Measurements from ENCODE around the gene NAT14. TPM values are rescaled to one million over a fixed set of nuclear protein-coding genes. Genes with fewer than 3 reads are reported as not detected.

NAT14 gene
- total and polyA plus RNA-seq, 4 experiments from 2014 or later = 2.6 to 3.2 (median 2.9) TPM

GRCh38 chr19:55504252-55504603 lies 19.2 kb downstream of the NAT14 start:
- POLR2A ChIA-PET (ENCODE audit: partially characterized antibody) = interaction anchor here (1.0 to 3.2 kb wide), 13 partner anchors 13 to 363 kb away, joined by 3 to 17 read pairs (median 4); partner anchors contain the start of genes FIZ1, ISOC2, UBE2S and ZNF524
- H3K9me3 Mint-ChIP-seq = no peaks in the 10 kb centered on the region
- CTCF ChIA-PET (ENCODE audit: partially characterized antibody) = interaction anchor here (0.7 to 4.3 kb wide), 56 partner anchors 8 to 851 kb away, joined by 3 to 111 read pairs (median 4); partner anchors contain the start of genes HSPBP1, ISOC2, NAT14 and RDH13
- intact Hi-C loops (cut with micrococcal nuclease) = loop anchor here (2.0 kb wide), 2 partner anchors 43 to 211 kb away; partner anchors contain the start of gene ISOC2
- DNase-seq = no peak
- peaks cover 4% of the 10 kb centered on the region for H3K4me1 ChIP-seq (ENCODE audit: insufficient read depth, low read length)
- H3K36me3 Mint-ChIP-seq = no peaks in the 10 kb centered on the region
- no peaks in the 10 kb centered on the region for H3K9me3 ChIP-seq (ENCODE audit: control insufficient read depth in 1 of 2, low read length in 2 of 2)
- peaks cover 5 to 13% (median 10%) of the 10 kb centered on the region in 4 donors for H3K4me1 Mint-ChIP-seq
- H3K27ac Mint-ChIP-seq = peak overlapping the region in 2 of 7 donors; percentile 55 to 75
- no peaks in the 10 kb centered on the region for H3K36me3 ChIP-seq (ENCODE audit: insufficient read depth, low read length)
- H3K27me3 ChIP-seq (ENCODE audit: insufficient read depth, low read length) = no peaks in the 10 kb centered on the region
- H3K4me3 Mint-ChIP-seq = peak overlapping the region in 5 of 8 donors; percentile 35 to 85 (median 81)
- no peak overlapping the region for H3K27ac ChIP-seq (ENCODE audit: low read depth, low read length)
- H3K27me3 Mint-ChIP-seq = peaks cover 7 to 10% of the 10 kb centered on the region in 2 donors
- H3K4me3 ChIP-seq (ENCODE audit: low read length in 2 of 2) = peak overlapping the region in 1 of 2 donors; percentile 73

GRCh38 chr19:55504981-55505380 lies 20.0 kb downstream of the NAT14 start:
- Mint-ChIP-seq H3K27ac (peak overlapping the region in 1 of 7 donors; percentile 75), H3K9me3 (no peaks in the 10 kb centered on the region), H3K27me3 (peaks cover 9 to 10% of the 10 kb centered on the region in 2 donors), H3K4me3 (no peak overlapping the region), H3K36me3 (no peaks in the 10 kb centered on the region), H3K4me1 (peaks cover 3 to 13% (median 10%) of the 10 kb centered on the region in 4 donors)
- Histone ChIP-seq H3K4me1 (ENCODE audit: insufficient read depth, low read length) (peaks cover 4% of the 10 kb centered on the region), H3K9me3 (ENCODE audit: control insufficient read depth in 1 of 2, low read length in 2 of 2) (no peaks in the 10 kb centered on the region), H3K27ac (ENCODE audit: low read depth, low read length) (no peak overlapping the region), H3K36me3 (ENCODE audit: insufficient read depth, low read length) (no peaks in the 10 kb centered on the region), H3K27me3 (ENCODE audit: insufficient read depth, low read length) (no peaks in the 10 kb centered on the region), H3K4me3 (ENCODE audit: low read length in 2 of 2) (no peak overlapping the region)
- ChIA-PET POLR2A (ENCODE audit: partially characterized antibody) (interaction anchor here (2.2 to 3.2 kb wide), 2 partner anchors 28 to 127 kb away, joined by 13 to 17 read pairs; partner anchors contain the start of gene ZNF628), CTCF (ENCODE audit: partially characterized antibody) (interaction anchor here (0.9 to 4.3 kb wide), 17 partner anchors 9 to 442 kb away, joined by 3 to 111 read pairs (median 10); partner anchors contain the start of genes RDH13, SSC5D, ZNF628 and ZNF865)
- intact Hi-C loops (cut with micrococcal nuclease) = loop anchor here (2.0 kb wide), 2 partner anchors 44 to 212 kb away; partner anchors contain the start of gene ISOC2
- DNase-seq = no peak

GRCh38 chr19:55508120-55508519 lies 23.1 kb downstream of the NAT14 start:
- CTCF ChIA-PET (ENCODE audit: partially characterized antibody) = interaction anchor here (1.1 to 2.5 kb wide), 4 partner anchors 40 to 367 kb away, joined by 3 to 8 read pairs (median 5); no protein-coding TSS in a partner anchor
- intact Hi-C loops (cut with micrococcal nuclease) = no loop called here
- H3K4me3 Mint-ChIP-seq = no peak overlapping the region
- no peaks in the 10 kb centered on the region for H3K9me3 Mint-ChIP-seq
- Histone ChIP-seq H3K27ac (ENCODE audit: low read depth, low read length) (no peak overlapping the region), H3K27me3 (ENCODE audit: insufficient read depth, low read length) (no peaks in the 10 kb centered on the region), H3K9me3 (ENCODE audit: control insufficient read depth in 1 of 2, low read length in 2 of 2) (no peaks in the 10 kb centered on the region), H3K4me3 (ENCODE audit: low read length in 2 of 2) (no peak overlapping the region), H3K4me1 (ENCODE audit: insufficient read depth, low read length) (peaks cover 4% of the 10 kb centered on the region), H3K36me3 (ENCODE audit: insufficient read depth, low read length) (no peaks in the 10 kb centered on the region)
- no peak overlapping the region for H3K27ac Mint-ChIP-seq
- H3K36me3 Mint-ChIP-seq = no peaks in the 10 kb centered on the region
- H3K4me1 Mint-ChIP-seq = peaks cover 2 to 11% (median 8%) of the 10 kb centered on the region in 4 donors
- POLR2A ChIA-PET (ENCODE audit: partially characterized antibody) = no interaction called here
- DNase-seq = no peak
- peaks cover 18 to 23% of the 10 kb centered on the region in 2 donors for H3K27me3 Mint-ChIP-seq

GRCh38 chr19:55516878-55517620 lies 32.1 kb downstream of the NAT14 start:
- Mint-ChIP-seq H3K4me1 (peaks cover 3 to 4% (median 3%) of the 10 kb centered on the region in 4 donors), H3K36me3 (no peaks in the 10 kb centered on the region), H3K4me3 (peak overlapping the region; percentile 71 to 86 (median 82)), H3K27me3 (peaks cover 1 to 11% of the 10 kb centered on the region in 2 donors), H3K9me3 (no peaks in the 10 kb centered on the region), H3K27ac (peak overlapping the region; percentile 77 to 97 (median 92))
- Histone ChIP-seq H3K36me3 (ENCODE audit: insufficient read depth, low read length) (no peaks in the 10 kb centered on the region), H3K27me3 (ENCODE audit: insufficient read depth, low read length) (no peaks in the 10 kb centered on the region), H3K27ac (ENCODE audit: low read depth, low read length) (peak overlapping the region; percentile 42), H3K4me1 (ENCODE audit: insufficient read depth, low read length) (peaks cover 6% of the 10 kb centered on the region), H3K4me3 (ENCODE audit: low read length in 2 of 2) (peak overlapping the region in 1 of 2 donors; percentile 38), H3K9me3 (ENCODE audit: control insufficient read depth in 1 of 2, low read length in 2 of 2) (no peaks in the 10 kb centered on the region)
- peak; percentile 85 to 86 (median 86) for DNase-seq
- intact Hi-C loops (cut with micrococcal nuclease) = loop anchor here (1.0 to 2.0 kb wide), 3 partner anchors 64 to 114 kb away; partner anchors contain the start of gene ZNF579
- ChIA-PET POLR2A (ENCODE audit: partially characterized antibody) (interaction anchor here (0.7 to 0.8 kb wide), 3 partner anchors 13 to 116 kb away, joined by 3 to 4 read pairs (median 3); no protein-coding TSS in a partner anchor), CTCF (ENCODE audit: partially characterized antibody) (interaction anchor here (1.0 to 9.1 kb wide), 5 partner anchors 89 to 120 kb away, joined by 3 to 165 read pairs (median 10); partner anchors contain the start of genes ZNF784 and ZNF865)

DNA sequence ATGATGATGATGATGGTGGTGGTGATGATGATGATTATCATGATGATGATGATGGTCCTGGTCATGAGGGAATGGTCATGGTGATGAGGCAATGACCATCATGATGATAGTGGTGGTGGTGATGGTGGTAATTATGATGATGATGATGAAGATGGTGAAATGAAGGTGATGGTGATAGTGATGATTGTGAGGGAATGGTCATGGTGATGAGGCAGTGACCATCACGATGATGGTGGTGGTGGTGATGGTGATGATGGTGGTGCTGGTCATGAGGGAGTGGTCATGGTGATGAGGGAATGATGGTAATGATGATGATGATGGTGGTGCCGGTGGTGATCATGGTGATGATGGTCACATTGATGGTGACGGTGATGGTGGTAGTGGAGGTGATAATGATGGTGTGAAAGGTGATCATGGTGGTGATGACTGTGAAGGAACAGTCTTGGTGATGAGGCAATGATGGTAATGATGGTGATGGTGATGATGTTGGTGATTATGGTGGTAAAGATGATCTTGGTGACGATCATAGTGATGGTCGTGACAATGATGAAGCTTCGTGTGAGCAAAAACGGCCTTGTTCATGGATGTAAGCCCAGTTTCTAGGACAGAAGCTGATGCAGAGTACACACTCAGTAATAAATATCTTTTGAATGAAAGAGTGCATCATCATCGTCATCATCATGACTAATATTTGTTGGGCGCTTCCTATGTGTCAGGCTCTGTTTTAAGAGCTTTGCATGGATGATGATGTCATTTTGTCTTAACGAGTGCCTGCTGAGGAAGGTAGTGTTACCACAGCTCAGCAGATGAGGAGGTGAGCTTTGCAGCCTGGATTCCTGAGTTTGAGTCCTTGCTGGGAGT lies 34.7 kb downstream of the NAT14 start:
- Histone ChIP-seq H3K27ac (ENCODE audit: low read depth, low read length) (no peak overlapping the region), H3K27me3 (ENCODE audit: insufficient read depth, low read length) (no peaks in the 10 kb centered on the region), H3K9me3 (ENCODE audit: control insufficient read depth in 1 of 2, low read length in 2 of 2) (no peaks in the 10 kb centered on the region), H3K4me3 (ENCODE audit: low read length in 2 of 2) (no peak overlapping the region), H3K4me1 (ENCODE audit: insufficient read depth, low read length) (peaks cover 6% of the 10 kb centered on the region), H3K36me3 (ENCODE audit: insufficient read depth, low read length) (no peaks in the 10 kb centered on the region)
- POLR2A ChIA-PET (ENCODE audit: partially characterized antibody) = interaction anchor here (0.9 kb wide), 1 partner anchor 86 kb away, joined by 3 read pairs; no protein-coding TSS in a partner anchor
- CTCF ChIA-PET (ENCODE audit: partially characterized antibody) = interaction anchor here (0.8 to 1.3 kb wide), 2 partner anchors 16 to 86 kb away, joined by 3 to 6 read pairs; partner anchors contain the start of gene ZNF865
- H3K27me3 Mint-ChIP-seq = peaks cover 2 to 4% of the 10 kb centered on the region in 2 donors
- no peak overlapping the region for H3K27ac Mint-ChIP-seq
- H3K4me3 Mint-ChIP-seq = no peak overlapping the region
- H3K9me3 Mint-ChIP-seq = no peaks in the 10 kb centered on the region
- intact Hi-C loops (cut with micrococcal nuclease) = no loop called here
- no peaks in the 10 kb centered on the region for H3K36me3 Mint-ChIP-seq
- no peak for DNase-seq
- peaks cover 3 to 4% (median 3%) of the 10 kb centered on the region in 4 donors for H3K4me1 Mint-ChIP-seq

GRCh38 chr19:55520691-55521292 lies 35.8 kb downstream of the NAT14 start:
- no peaks in the 10 kb centered on the region for H3K9me3 Mint-ChIP-seq
- peaks cover 2 to 6% of the 10 kb centered on the region in 2 donors for H3K27me3 Mint-ChIP-seq
- ChIA-PET CTCF (ENCODE audit: partially characterized antibody) (interaction anchor here (1.3 kb wide), 1 partner anchor 85 kb away, joined by 6 read pairs; the partner anchor contains the start of gene ZNF865), POLR2A (ENCODE audit: partially characterized antibody) (interaction anchor here (0.9 kb wide), 1 partner anchor 85 kb away, joined by 3 read pairs; no protein-coding TSS in a partner anchor)
- Histone ChIP-seq H3K36me3 (ENCODE audit: insufficient read depth, low read length) (no peaks in the 10 kb centered on the region), H3K27ac (ENCODE audit: low read depth, low read length) (no peak overlapping the region), H3K4me3 (ENCODE audit: low read length in 2 of 2) (no peak overlapping the region), H3K27me3 (ENCODE audit: insufficient read depth, low read length) (no peaks in the 10 kb centered on the region), H3K4me1 (ENCODE audit: insufficient read depth, low read length) (peaks cover 6% of the 10 kb centered on the region), H3K9me3 (ENCODE audit: control insufficient read depth in 1 of 2, low read length in 2 of 2) (no peaks in the 10 kb centered on the region)
- H3K27ac Mint-ChIP-seq = no peak overlapping the region
- intact Hi-C loops (cut with micrococcal nuclease) = no loop called here
- no peaks in the 10 kb centered on the region for H3K36me3 Mint-ChIP-seq
- H3K4me1 Mint-ChIP-seq = peaks cover 3 to 4% (median 3%) of the 10 kb centered on the region in 4 donors
- no peak for DNase-seq
- H3K4me3 Mint-ChIP-seq = no peak overlapping the region
